ENCODE measurements around the gene L2HGDH. TPM values are rescaled to one million over a fixed set of nuclear protein-coding genes. Genes with fewer than 3 reads are reported as not detected.

The L2HGDH gene
- polyA plus RNA-seq, 1 of the 3 experiments (the other 2 are of a cell fraction), result 8.4 TPM

GRCh38 chr14:50263321-50263720, 48.7 kb downstream of the L2HGDH start (continued):
- TF ChIP-seq USF2 (IDR thresholded peaks at IDR 0.05; ENCODE audit: borderline replicate concordance, low read depth, low read length) (no peak), TCF12 (IDR thresholded peaks at IDR 0.05) (no peak)

GRCh38 chr14:50262865-50263264, 49.2 kb downstream of the L2HGDH start:
- Histone ChIP-seq H3F3A (replicated peaks; ENCODE audit: insufficient read depth) (no peaks in the 10 kb centered on the region), H3K9ac (no peak overlapping the region), H3K27me3 (ENCODE audit: insufficient read depth) (no peaks in the 10 kb centered on the region), H3K4me1 (ENCODE audit: control insufficient read depth in 1 of 2, insufficient read depth in 2 of 2, low read depth in 1 of 2, low read length in 1 of 2) (no peaks in the 10 kb centered on the region), H3K79me2 (ENCODE audit: insufficient read depth) (no peaks in the 10 kb centered on the region), H3K4me3 (ENCODE audit: low read depth in 2 of 2, low read length in 1 of 2) (no peak overlapping the region), H3K9me2 (no peaks in the 10 kb centered on the region), H3K27ac (ENCODE audit: low read depth in 2 of 2, low read length in 1 of 2) (no peak overlapping the region), H2AFZ (ENCODE audit: low read depth) (no peak overlapping the region), H3K36me3 (replicated peaks in 1 of 2; ENCODE audit: control insufficient read depth in 1 of 2, insufficient read depth in 2 of 2, low read length in 1 of 2) (no peaks in the 10 kb centered on the region), H3K4me2 (no peak overlapping the region), H3K9me3 (no peaks in the 10 kb centered on the region), H4K20me1 (ENCODE audit: insufficient read depth) (no peaks in the 10 kb centered on the region)
- TF ChIP-seq GATA2 (CRISPR knock-in tag; IDR thresholded peaks at IDR 0.05) (no peak), JUND (IDR thresholded peaks at IDR 0.05) (no peak), TAF1 (IDR thresholded peaks at IDR 0.05; ENCODE audit: borderline replicate concordance, low read depth, low read length) (no peak), CHD2 (IDR thresholded peaks at IDR 0.05; ENCODE audit: low read length, partially characterized antibody) (no peak), ZBTB33 (IDR thresholded peaks at IDR 0.05; ENCODE audit: borderline replicate concordance, low read depth) (no peak), FOXJ3 (CRISPR knock-in tag; IDR thresholded peaks at IDR 0.05) (no peak), MAX (IDR thresholded peaks at IDR 0.05; ENCODE audit: low read depth) (no peak), RFX5 (IDR thresholded peaks at IDR 0.05; ENCODE audit: low read length) (no peak), CTCF (IDR thresholded peaks at IDR 0.05) (no peak), ELF1 (IDR thresholded peaks at IDR 0.05) (no peak), SIN3A (IDR thresholded peaks at IDR 0.05; ENCODE audit: borderline replicate concordance, low read depth, low read length) (no peak), POLR2AphosphoS5 (IDR thresholded peaks at IDR 0.05; ENCODE audit: low read depth, low read length) (no peak), YY1 (IDR thresholded peaks at IDR 0.05; ENCODE audit: low read depth) (no peak), RCOR1 (IDR thresholded peaks at IDR 0.05; ENCODE audit: low read length) (no peak), SMC3 (IDR thresholded peaks at IDR 0.05; ENCODE audit: low read depth, low read length) (no peak), GABPA (IDR thresholded peaks at IDR 0.05; ENCODE audit: low read depth) (no peak), FOSL2 (IDR thresholded peaks at IDR 0.05; ENCODE audit: borderline replicate concordance, low read depth) (no peak), TEAD4 (IDR thresholded peaks at IDR 0.05; ENCODE audit: borderline replicate concordance, insufficient read depth) (no peak)
- ChIA-PET POLR2A (no interaction called here), CTCF (interaction anchor here (1.6 kb wide), 1 partner anchor 397 kb away, joined by 3 read pairs; no protein-coding TSS in a partner anchor)
- no peak for DNase-seq
- 60% methylated on average over 2 of the region's 2 CpGs for WGBS (ENCODE audit: low lambda C conversion rate)
